ENCODE results near the gene LCA5L. TPM values are rescaled to one million over a fixed set of nuclear protein-coding genes. Genes with fewer than 3 reads are reported as not detected.

Gene LCA5L
- total RNA-seq, 2 experiments from 2014 or later: 0.47 TPM; not detected in 1

DNA sequence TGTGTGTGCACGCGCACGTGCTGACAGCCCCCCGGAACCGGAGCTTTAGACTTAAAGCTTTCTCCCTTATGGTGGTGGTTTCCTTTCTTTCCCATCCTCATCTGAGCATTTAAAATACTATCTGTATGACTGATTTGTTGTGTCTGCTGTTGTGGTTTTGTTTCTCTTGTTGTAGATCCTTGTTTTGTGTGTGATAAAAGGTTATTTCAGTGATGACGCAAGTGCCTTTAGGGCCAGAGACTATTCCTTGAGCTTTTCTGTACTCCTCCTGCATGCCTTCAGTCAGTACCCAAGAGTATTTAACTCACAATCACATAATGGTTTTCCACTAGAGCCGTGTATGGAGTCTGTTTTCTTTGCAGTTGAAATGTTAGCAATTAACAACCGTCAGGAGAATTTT, 45.4 kb downstream of the LCA5L start:
- POLR2A ChIA-PET: no interaction called here
- ATAC-seq (no peak), DNase-seq (no peak)
- H3K27ac Mint-ChIP-seq: peak overlapping the region; percentile 2
- peaks cover under 1% of the 10 kb centered on the region for H3K9me3 Mint-ChIP-seq (ENCODE audit: insufficient read depth)
- H3K27me3 Mint-ChIP-seq (ENCODE audit: low read depth): no peaks in the 10 kb centered on the region
- H3K4me1 Mint-ChIP-seq (ENCODE audit: low read depth): no peaks in the 10 kb centered on the region
- CTCF ChIA-PET: interaction anchor here (1.2 kb wide), 1 partner anchor 10 kb away, joined by 3 read pairs; no protein-coding TSS in a partner anchor
- peaks cover 11% of the 10 kb centered on the region for H3K36me3 Mint-ChIP-seq (ENCODE audit: low read depth)
- H3K4me3 Mint-ChIP-seq: no peak overlapping the region

DNA sequence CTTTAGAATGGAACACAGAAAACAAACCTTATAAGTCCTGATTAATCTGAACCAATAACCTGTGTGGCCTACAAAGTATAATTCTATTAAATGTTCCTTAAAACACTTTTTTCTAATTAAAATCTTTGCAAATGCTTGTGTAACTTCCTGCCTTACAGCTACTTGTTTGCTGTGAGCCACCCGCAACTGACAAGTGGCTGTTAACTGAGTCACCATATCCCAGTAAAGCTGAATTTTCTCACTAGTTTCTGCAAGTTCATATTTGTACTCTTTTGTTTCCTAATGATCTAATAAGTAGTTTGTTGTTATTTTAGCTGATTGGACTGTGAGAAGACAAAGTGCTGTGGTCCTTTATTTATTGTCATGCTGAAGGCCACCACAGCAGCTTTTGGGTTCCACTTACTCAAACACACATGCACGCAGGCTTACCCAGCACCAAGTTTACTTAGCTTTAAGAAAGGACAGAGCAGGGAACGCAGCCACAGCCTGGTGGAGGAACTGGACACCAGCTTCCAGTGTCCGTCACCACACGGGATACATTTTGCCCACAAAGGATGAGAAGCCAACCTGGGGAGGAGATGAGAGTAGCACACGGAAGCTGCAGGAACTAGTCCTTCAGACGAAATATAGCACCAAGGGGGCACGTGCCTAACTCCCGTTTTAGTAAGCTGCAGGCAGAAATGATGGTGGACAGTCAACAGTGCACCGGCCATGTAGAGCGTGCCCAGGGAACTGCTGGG, 47.8 kb downstream of the LCA5L start:
- peaks cover 26% of the 10 kb centered on the region for H3K36me3 Mint-ChIP-seq (ENCODE audit: low read depth)
- POLR2A ChIA-PET: interaction anchor here (0.7 kb wide), 1 partner anchor 52 kb away, joined by 4 read pairs; no protein-coding TSS in a partner anchor
- CTCF ChIA-PET: interaction anchor here (1.3 to 1.7 kb wide), 2 partner anchors 10 to 44 kb away, joined by 4 to 5 read pairs; no protein-coding TSS in a partner anchor
- H3K27me3 Mint-ChIP-seq (ENCODE audit: low read depth): no peaks in the 10 kb centered on the region
- H3K9me3 Mint-ChIP-seq (ENCODE audit: insufficient read depth): no peaks in the 10 kb centered on the region
- no peak overlapping the region for H3K4me3 Mint-ChIP-seq
- no peak overlapping the region for H3K27ac Mint-ChIP-seq
- no peak for ATAC-seq
- H3K4me1 Mint-ChIP-seq (ENCODE audit: low read depth): no peaks in the 10 kb centered on the region
- no peak for DNase-seq

DNA sequence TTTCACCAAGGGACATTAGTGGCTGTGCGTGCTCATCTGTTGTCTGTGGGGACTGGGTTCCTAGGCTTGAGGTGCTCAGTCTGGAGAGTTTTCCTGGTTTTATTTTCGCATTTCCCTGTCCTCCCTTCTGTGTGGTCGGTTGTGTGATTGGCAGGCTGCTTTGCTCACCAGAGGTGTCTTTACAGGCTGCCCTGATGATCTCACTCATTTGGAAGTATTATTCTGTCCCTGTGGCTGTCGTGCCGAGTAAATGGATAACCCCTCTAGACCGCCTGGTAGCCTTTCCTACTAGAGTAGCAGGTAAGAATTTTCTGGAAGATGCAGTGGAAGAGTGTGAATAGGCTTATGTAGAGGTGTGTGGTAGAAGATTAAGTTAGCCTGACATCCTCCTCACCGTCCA, 52.6 kb downstream of the LCA5L start:
- CTCF ChIA-PET: no interaction called here
- Mint-ChIP-seq H3K4me1 (ENCODE audit: low read depth) (peaks cover 15% of the 10 kb centered on the region), H3K9me3 (ENCODE audit: insufficient read depth) (no peaks in the 10 kb centered on the region), H3K27ac (no peak overlapping the region), H3K27me3 (ENCODE audit: low read depth) (no peaks in the 10 kb centered on the region), H3K4me3 (no peak overlapping the region), H3K36me3 (ENCODE audit: low read depth) (peaks cover 40% of the 10 kb centered on the region)
- ATAC-seq (no peak), DNase-seq (no peak)
- POLR2A ChIA-PET: no interaction called here

DNA sequence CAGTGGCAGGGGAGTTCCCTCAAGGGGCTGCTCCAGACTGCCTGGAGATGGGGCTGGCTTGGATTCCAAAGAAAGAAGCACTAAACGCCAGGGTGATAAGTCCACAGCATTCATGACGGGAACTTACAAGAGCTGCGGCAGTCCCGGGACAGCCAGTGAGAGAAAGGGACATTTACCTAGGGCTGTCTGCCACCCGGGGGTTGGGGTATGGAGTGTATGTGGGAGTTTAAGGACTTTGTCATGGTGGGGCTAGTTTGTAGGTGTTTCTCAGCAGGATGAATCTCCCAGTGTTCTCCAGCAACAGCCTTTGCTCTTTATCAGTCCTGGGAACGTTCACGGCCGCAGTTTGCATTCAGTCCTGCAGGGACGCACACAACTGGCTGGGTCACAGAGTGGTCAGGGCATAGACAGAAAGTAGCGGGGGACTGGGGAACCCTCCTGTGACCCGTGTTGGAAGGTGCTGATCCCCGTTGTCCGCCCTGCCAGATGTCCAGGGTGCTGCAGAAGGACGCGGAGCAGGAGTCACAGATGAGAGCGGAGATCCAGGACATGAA, 55.3 kb downstream of the LCA5L start:
- Mint-ChIP-seq H3K36me3 (ENCODE audit: low read depth) (peaks cover 29% of the 10 kb centered on the region), H3K27me3 (ENCODE audit: low read depth) (no peaks in the 10 kb centered on the region), H3K9me3 (ENCODE audit: insufficient read depth) (no peaks in the 10 kb centered on the region), H3K4me3 (no peak overlapping the region), H3K27ac (no peak overlapping the region), H3K4me1 (ENCODE audit: low read depth) (peaks cover 26% of the 10 kb centered on the region)
- POLR2A ChIA-PET: interaction anchor here (2.0 kb wide), 1 partner anchor 76 kb away, joined by 5 read pairs; the partner anchor contains the start of gene BRWD1
- CTCF ChIA-PET: interaction anchor here (0.9 to 1.5 kb wide), 2 partner anchors 9 to 214 kb away, joined by 3 to 5 read pairs; no protein-coding TSS in a partner anchor
- DNase-seq (no peak), ATAC-seq (no peak)

DNA sequence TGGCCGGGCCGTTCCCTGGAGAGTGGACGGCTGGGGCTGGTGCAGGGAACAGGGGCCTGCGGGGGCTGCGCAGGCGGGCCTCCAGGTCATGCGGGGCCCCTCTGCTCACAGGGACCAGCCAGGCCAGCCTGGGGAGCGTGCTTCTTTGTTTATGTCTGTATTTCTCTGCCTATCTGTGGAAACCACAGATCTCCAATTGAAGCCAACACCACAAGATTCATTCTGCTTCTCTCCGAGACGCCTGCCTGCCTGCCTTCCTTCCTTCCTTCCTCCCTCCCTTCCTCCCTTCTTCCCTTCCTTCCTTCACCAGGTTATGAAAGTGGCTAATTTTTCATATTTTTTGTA, 56.8 kb downstream of the LCA5L start:
- Mint-ChIP-seq H3K36me3 (ENCODE audit: low read depth) (peaks cover 22% of the 10 kb centered on the region), H3K4me1 (ENCODE audit: low read depth) (peaks cover 38% of the 10 kb centered on the region), H3K27me3 (ENCODE audit: low read depth) (no peaks in the 10 kb centered on the region), H3K27ac (peak overlapping the region; percentile 58), H3K4me3 (peak overlapping the region; percentile 85), H3K9me3 (ENCODE audit: insufficient read depth) (no peaks in the 10 kb centered on the region)
- ChIA-PET CTCF (no interaction called here), POLR2A (no interaction called here)
- no peak for ATAC-seq
- no peak for DNase-seq

DNA sequence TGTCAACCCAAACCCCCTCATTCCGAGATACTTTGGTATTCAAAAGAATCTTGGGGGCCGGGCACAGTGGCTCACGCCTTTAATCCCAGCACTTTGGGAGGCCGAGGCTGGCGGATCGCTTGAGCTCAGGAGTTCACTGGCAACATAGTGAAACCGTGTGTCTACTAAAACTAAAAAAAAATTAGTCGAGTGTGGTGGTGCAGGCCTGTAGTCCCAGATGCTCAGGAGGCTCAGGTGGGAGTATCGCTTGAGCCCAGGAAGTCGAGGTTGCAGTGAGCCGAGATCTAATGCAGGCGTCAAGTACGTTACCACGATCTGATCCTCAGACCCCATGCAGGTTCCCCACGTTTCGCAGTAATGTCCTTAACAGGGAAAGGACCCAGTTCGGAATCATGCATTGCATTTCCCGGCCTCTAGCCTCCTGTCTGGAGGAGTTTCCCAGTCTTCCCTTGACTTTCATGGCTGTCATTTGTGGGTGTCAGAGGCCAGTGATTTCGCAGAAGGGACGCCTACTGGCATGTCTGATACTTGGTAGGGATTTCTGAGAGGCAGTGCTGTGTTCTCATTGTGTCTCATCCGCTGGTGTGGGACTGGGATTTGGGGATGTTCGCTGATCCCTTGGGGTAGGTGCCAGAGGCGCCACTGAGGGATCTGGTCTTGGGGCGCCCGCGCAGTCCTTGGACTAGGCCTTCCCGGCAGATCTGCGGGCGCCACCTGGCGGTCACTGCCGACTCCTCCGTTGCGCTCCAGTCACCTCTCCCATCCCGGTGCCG, 57.4 kb downstream of the LCA5L start:
- H3K27me3 Mint-ChIP-seq (ENCODE audit: low read depth): no peaks in the 10 kb centered on the region
- H3K4me3 Mint-ChIP-seq: peak overlapping the region; percentile 85
- no peaks in the 10 kb centered on the region for H3K9me3 Mint-ChIP-seq (ENCODE audit: insufficient read depth)
- ChIA-PET POLR2A (interaction anchor here (1.1 to 2.2 kb wide), 3 partner anchors 40 to 204 kb away, joined by 7 to 13 read pairs (median 13); partner anchors contain the start of genes BRWD1 and PSMG1), CTCF (interaction anchor here (0.6 to 2.6 kb wide), 15 partner anchors 11 to 211 kb away, joined by 3 to 20 read pairs (median 5); partner anchors contain the start of genes HMGN1, LCA5L and PSMG1)
- peaks cover 18% of the 10 kb centered on the region for H3K36me3 Mint-ChIP-seq (ENCODE audit: low read depth)
- DNase-seq (peak; percentile 91), ATAC-seq (peak; percentile 89)
- peaks cover 38% of the 10 kb centered on the region for H3K4me1 Mint-ChIP-seq (ENCODE audit: low read depth)
- H3K27ac Mint-ChIP-seq: peak overlapping the region; percentile 89

DNA sequence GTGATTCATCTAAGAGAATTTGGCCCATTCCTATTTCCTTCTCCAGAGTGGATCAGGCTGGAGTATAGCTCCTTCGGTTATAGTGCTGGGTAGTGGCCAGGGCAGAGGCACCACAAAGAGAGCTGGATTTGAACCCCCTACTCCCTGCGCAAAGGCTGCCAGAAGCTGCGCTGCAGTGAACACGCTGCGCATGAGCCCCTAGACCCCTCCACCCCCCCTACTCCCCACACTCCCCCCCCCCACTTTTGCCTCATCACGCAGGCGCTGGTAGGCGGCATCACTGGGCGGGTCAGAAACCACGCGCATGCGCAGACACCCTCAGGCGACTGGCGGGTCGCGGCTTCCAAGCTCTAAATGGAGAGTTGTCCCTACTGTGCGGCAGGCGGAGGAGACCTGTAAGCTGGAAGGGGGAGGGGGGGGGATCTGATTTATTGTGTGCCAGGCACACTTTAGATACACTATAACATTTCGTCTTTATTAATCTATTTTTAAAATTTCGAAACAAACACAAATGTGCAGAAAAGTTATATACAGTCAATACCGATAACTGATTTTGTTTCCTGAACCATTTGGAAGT, 58.0 kb downstream of the LCA5L start:
- Mint-ChIP-seq H3K4me3 (peak overlapping the region; percentile 85), H3K9me3 (ENCODE audit: insufficient read depth) (no peaks in the 10 kb centered on the region), H3K36me3 (ENCODE audit: low read depth) (peaks cover 12% of the 10 kb centered on the region), H3K27ac (peak overlapping the region; percentile 89), H3K27me3 (ENCODE audit: low read depth) (no peaks in the 10 kb centered on the region), H3K4me1 (ENCODE audit: low read depth) (peaks cover 38% of the 10 kb centered on the region)
- DNase-seq (peak; percentile 93), ATAC-seq (peak; percentile 60)
- ChIA-PET POLR2A (interaction anchor here (0.6 to 2.2 kb wide), 4 partner anchors 40 to 242 kb away, joined by 3 to 13 read pairs (median 10); partner anchors contain the start of genes BRWD1 and PSMG1), CTCF (interaction anchor here (0.6 to 2.6 kb wide), 16 partner anchors 11 to 210 kb away, joined by 3 to 20 read pairs (median 4); partner anchors contain the start of genes HMGN1, LCA5L and PSMG1)

DNA sequence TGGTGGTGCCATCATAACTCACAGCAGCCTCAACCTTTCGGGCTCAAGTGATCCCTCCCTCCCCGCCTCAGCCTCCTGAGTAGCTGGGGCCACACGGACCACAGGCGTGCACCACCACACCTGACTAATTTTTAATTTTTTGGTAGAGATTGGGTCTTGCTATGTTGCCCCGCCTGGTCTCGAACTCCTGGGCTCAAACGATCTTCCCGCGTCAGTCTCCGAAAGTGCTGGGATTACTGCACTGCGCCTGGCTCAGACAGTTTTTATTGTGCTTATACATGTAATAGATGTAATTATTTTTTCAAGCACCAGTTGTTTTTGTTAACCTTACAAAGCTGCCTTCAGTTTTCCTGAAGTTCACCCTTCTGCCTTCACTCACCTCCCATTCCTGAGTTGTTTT, 58.7 kb downstream of the LCA5L start:
- Mint-ChIP-seq H3K27ac (peak overlapping the region; percentile 89), H3K4me3 (peak overlapping the region; percentile 85), H3K4me1 (ENCODE audit: low read depth) (peaks cover 40% of the 10 kb centered on the region), H3K9me3 (ENCODE audit: insufficient read depth) (no peaks in the 10 kb centered on the region), H3K27me3 (ENCODE audit: low read depth) (no peaks in the 10 kb centered on the region), H3K36me3 (ENCODE audit: low read depth) (peaks cover 12% of the 10 kb centered on the region)
- no peak for DNase-seq
- ChIA-PET POLR2A (interaction anchor here (1.1 to 2.2 kb wide), 3 partner anchors 39 to 203 kb away, joined by 7 to 13 read pairs (median 13); partner anchors contain the start of genes BRWD1 and PSMG1), CTCF (interaction anchor here (1.0 to 2.6 kb wide), 7 partner anchors 14 to 203 kb away, joined by 3 to 20 read pairs (median 11); partner anchors contain the start of genes HMGN1 and PSMG1)
- no peak for ATAC-seq

DNA sequence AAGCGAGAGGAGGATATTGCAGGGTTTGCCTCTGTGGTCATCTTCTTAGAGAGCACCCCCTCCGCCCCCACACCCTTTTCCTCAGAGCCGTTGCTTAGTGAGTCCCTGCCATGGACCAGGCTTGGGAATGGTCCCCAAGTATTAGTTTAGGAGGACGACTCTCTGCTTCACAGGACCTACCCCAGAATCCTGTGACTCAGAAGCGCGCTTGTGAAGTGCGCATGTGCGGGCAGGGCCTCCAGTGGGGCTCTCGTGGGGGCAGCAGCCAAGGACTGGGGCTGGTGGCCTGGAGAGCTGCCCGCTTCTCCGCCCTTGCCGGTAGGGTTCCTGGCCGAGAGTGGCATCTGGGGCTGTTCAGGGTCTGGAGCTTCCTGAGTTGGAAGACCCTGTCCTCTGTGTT, 59.4 kb downstream of the LCA5L start:
- ATAC-seq (no peak), DNase-seq (no peak)
- peak overlapping the region; percentile 63 for H3K27ac Mint-ChIP-seq
- ChIA-PET POLR2A (interaction anchor here (1.5 to 2.2 kb wide), 2 partner anchors 38 to 74 kb away, joined by 3 to 13 read pairs; no protein-coding TSS in a partner anchor), CTCF (interaction anchor here (1.9 to 2.6 kb wide), 3 partner anchors 12 to 56 kb away, joined by 5 to 20 read pairs (median 7); partner anchors contain the start of gene HMGN1)
- H3K4me3 Mint-ChIP-seq: peak overlapping the region; percentile 43
- H3K27me3 Mint-ChIP-seq (ENCODE audit: low read depth): no peaks in the 10 kb centered on the region
- peaks cover 7% of the 10 kb centered on the region for H3K36me3 Mint-ChIP-seq (ENCODE audit: low read depth)
- no peaks in the 10 kb centered on the region for H3K9me3 Mint-ChIP-seq (ENCODE audit: insufficient read depth)
- peaks cover 43% of the 10 kb centered on the region for H3K4me1 Mint-ChIP-seq (ENCODE audit: low read depth)

DNA sequence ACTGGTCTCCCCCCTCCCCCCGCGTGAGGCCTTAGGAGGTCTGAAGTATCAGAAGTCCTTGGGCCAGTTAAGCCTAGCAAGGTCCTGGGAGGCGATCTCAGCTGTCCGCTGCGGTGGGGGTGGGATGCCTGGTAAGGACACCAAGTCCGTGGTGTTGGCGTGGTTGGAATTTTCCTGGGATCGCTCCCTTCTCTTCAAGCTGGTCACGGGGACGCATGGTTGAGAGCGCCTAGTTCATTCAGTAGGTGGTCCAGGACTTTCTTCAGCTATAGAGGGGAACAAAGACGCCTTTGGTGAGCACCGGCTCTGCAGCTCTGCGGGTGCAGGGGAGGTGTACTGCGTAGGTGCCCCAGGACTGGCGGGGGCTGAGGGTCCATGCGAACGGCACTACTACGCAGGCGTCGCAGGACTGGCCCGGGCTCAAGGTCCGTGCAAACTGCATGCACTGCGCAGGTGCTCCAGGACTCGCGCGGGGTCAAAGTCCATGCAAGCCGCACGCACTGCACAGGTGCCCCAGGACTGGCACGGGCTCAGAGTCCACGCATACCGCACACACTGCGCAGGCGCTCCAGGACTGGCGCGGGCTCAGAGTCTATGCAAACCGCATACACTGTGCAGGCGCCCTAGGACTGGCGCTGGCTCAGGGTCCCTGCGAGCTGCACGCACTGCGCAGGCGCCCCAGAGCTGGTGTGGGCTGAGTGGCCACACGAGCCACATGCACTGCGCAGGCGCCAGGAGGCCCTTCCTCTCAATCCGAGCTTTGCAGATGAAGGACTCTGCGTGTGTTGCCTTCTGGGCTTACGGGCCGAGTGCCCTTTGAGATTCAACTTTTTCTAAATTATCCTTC, 60.1 kb downstream of the LCA5L start:
- Mint-ChIP-seq H3K36me3 (ENCODE audit: low read depth) (peaks cover 5% of the 10 kb centered on the region), H3K4me1 (ENCODE audit: low read depth) (peaks cover 47% of the 10 kb centered on the region), H3K4me3 (peak overlapping the region; percentile 43), H3K27me3 (ENCODE audit: low read depth) (no peaks in the 10 kb centered on the region), H3K27ac (peak overlapping the region; percentile 63), H3K9me3 (ENCODE audit: insufficient read depth) (no peaks in the 10 kb centered on the region)
- CTCF ChIA-PET: interaction anchor here (1.9 to 2.6 kb wide), 3 partner anchors 12 to 56 kb away, joined by 5 to 20 read pairs (median 7); partner anchors contain the start of gene HMGN1
- POLR2A ChIA-PET: interaction anchor here (0.6 to 1.5 kb wide), 5 partner anchors 36 to 202 kb away, joined by 3 read pairs; partner anchors contain the start of gene PSMG1
- DNase-seq (peak; percentile 74), ATAC-seq (peak; percentile 51)
